Subcutaneous adipose tissue (tissue), 4 donors: ENCODE results near the gene SKIC8. TPM values are rescaled to one million over a fixed set of nuclear protein-coding genes. Genes with fewer than 3 reads are reported as not detected.

ENCODE experiments used
- CTCF ChIP-seq: fragments of 450-650 bp; IDR thresholded peaks from one replicate; pipeline ENCODE4 v1.5.1; 2016; ENCODE audit warnings: low read depth, mild to moderate bottlenecking, control low read depth, antibody characterized with exemption, moderate library complexity
- total RNA-seq, 4 donors: library from RNA; depleted of rRNA; stranded (reverse); fragments of >200 nt; gene quantifications; one replicate each; pipeline ENCODE4 v1.1.0, GENCODE V29; 2016

Gene SKIC8
- total RNA-seq, 4 donors from 2014 or later = 50.0 to 70.8 (median 64.3) TPM

GRCh38 chr15:78302579-78303312, 3.3 kb upstream of the SKIC8 start:
- no peak for TF ChIP-seq CTCF

- TF ChIP-seq CTCF = no peak
Measured at GRCh38 chr15:78301828-78302227, 2.4 kb upstream of the SKIC8 start.

- TF ChIP-seq CTCF = no peak
Measured at GRCh38 chr15:78301326-78301725, 1.9 kb upstream of the SKIC8 start.

- TF ChIP-seq CTCF = no peak
Measured at GRCh38 chr15:78292219-78292618, 7.2 kb downstream of the SKIC8 start.

DNA sequence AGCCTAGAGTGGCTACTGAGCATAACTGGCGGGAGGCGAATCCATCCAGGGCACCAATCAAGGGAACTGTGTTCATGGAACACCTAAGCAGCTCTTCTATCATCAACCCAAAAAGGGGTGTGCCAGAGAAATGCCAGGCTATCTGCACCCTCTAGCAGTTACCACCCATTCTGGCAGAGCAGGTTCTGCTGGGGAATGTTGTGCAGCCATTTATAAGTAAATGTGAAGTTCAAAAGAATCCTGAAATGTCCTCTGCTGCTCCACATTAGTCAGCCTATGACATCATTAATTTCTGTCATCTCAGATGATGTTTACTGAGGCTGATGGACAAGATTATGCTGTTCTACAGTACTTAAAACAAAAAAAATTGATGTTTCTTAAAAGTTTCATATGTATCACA, 7.7 kb downstream of the SKIC8 start:
- no peak for TF ChIP-seq CTCF

GRCh38 chr15:78291052-78291451, 8.4 kb downstream of the SKIC8 start:
- TF ChIP-seq CTCF = no peak

DNA sequence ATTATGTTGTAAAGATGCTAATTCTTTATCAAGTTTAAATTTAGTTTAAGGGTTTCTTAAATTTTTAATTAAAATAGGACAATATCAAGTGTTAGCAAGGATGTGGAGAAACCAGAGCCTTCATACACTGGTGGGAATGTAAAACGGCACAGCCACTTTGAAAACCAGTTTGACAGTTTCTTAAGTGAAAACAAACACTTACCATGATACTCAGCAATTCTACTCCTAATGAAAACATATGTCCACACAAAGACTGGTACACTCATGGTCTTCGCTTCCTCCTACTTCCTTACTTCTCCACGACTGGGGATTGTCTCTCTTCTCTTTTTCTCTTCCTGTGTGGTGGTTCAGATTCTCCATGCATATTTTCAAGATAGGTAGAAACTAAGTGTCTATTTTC, 9.2 kb downstream of the SKIC8 start:
- no peak for TF ChIP-seq CTCF
